Measurements from ENCODE around the gene FAAH. TPM values are rescaled to one million over a fixed set of nuclear protein-coding genes. Genes with fewer than 3 reads are reported as not detected.
A peak's percentile ranks its signal among the peaks of the same experiment; 100 is the strongest.

The FAAH gene
- 13.9 and 40.4 TPM in 2 replicates for total RNA-seq (ENCODE audit: low replicate concordance)

DNA sequence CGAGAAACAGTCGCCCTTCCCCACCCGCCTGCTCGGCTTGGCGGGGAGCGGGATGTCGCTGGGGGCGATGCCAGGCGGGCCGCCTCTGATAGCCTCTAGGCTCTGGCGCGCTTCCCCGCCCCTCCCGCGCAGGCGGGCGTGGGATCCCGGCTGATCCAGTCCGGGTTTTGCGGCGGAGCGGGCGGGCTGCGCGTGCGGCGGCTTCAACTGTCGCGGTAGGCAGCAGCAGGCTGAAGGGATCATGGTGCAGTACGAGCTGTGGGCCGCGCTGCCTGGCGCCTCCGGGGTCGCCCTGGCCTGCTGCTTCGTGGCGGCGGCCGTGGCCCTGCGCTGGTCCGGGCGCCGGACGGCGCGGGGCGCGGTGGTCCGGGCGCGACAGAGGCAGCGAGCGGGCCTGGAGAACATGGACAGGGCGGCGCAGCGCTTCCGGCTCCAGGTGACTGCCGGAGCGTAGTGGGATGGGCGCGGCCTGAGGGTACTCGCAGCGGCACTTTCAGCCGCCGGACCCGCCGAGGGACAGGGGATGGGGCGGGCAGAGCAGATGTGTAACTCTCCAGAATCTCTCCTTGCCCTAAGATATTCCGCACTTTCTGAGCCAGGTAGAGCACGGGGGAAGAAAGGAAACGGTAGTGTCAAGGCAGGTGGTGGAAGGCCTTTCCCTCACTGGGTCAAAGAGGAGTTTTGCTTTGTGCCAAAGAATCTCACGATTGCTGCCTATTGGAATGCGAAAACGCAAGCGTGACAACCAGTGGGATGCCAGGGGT, at the start of gene FAAH:
Gene FAAH, plus strand, starts transcription at position 210 of the 764 bp plus-strand sequence. Its CDS starts 32 bp downstream, at position 242.
- peaks cover 23% of the 10 kb centered on the region for H4K20me1 ChIP-seq (ENCODE audit: low read depth)
- no peaks in the 10 kb centered on the region for H3K36me3 ChIP-seq
- no peak within 1 kb of the TSS for H3K27ac Mint-ChIP-seq
- H3K4me3 Mint-ChIP-seq: peak within 1 kb of the TSS; percentile 86
- H3K27me3 ChIP-seq: peaks cover 23% of the 10 kb centered on the region
- H3K4me1 ChIP-seq: peaks cover 21% of the 10 kb centered on the region
- no peak within 1 kb of the TSS for H3K9ac ChIP-seq
- H3K36me3 Mint-ChIP-seq: peaks cover 3% of the 10 kb centered on the region
- H3F3A ChIP-seq (ENCODE audit: low read depth): peaks cover 13% of the 10 kb centered on the region
- peaks cover 18% of the 10 kb centered on the region for H3K4me1 Mint-ChIP-seq
- no peaks in the 10 kb centered on the region for H3K9me3 ChIP-seq (ENCODE audit: low read depth)
- H3K4me2 ChIP-seq: peak within 1 kb of the TSS; percentile 89
- H3K27ac ChIP-seq: no peak within 1 kb of the TSS
- peak within 1 kb of the TSS; percentile 67 for H3K4me3 ChIP-seq
- TF ChIP-seq EZH2phosphoT487 (IDR thresholded peaks at IDR 0.05): no peak
- TF ChIP-seq, protein P1, sequence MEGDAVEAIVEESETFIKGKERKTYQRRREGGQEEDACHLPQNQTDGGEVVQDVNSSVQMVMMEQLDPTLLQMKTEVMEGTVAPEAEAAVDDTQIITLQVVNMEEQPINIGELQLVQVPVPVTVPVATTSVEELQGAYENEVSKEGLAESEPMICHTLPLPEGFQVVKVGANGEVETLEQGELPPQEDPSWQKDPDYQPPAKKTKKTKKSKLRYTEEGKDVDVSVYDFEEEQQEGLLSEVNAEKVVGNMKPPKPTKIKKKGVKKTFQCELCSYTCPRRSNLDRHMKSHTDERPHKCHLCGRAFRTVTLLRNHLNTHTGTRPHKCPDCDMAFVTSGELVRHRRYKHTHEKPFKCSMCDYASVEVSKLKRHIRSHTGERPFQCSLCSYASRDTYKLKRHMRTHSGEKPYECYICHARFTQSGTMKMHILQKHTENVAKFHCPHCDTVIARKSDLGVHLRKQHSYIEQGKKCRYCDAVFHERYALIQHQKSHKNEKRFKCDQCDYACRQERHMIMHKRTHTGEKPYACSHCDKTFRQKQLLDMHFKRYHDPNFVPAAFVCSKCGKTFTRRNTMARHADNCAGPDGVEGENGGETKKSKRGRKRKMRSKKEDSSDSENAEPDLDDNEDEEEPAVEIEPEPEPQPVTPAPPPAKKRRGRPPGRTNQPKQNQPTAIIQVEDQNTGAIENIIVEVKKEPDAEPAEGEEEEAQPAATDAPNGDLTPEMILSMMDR (IDR thresholded peaks at IDR 0.05): no peak
- no peak for TF ChIP-seq EZH2 (IDR thresholded peaks at IDR 0.05)
- peaks cover 22% of the 10 kb centered on the region for H3K79me2 ChIP-seq (ENCODE audit: low read depth)
- peaks cover 19% of the 10 kb centered on the region for H3K9me3 Mint-ChIP-seq
- peaks cover 39% of the 10 kb centered on the region for H3K27me3 Mint-ChIP-seq (ENCODE audit: insufficient read depth, low read depth)
- H2AFZ ChIP-seq (replicated peaks): peak within 1 kb of the TSS; percentile 97
- DNase-seq (ENCODE audit: low spot score): peak; percentile 92

DNA sequence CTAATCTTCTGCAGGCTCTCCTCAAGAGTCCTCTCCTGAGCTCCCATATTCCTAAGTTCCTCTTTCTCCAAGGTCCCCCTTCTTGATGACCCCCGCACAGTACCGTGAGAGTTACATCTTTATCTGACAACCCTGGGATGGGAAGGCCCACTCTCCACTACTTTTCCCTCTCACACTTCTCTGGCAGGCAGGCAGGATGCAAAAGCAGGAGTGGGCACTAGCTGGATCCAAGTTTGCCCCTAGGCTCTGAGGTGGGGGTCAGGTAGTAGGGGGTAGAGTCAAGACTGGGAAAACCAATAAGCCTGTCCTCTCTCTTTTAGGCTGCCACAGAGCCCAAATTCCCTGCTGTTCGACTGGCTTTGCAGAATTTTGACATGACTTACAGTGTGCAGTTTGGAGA, 49.6 kb upstream of the FAAH start:
- H3K27ac Mint-ChIP-seq: peak overlapping the region; percentile 28
- H3K9me3 Mint-ChIP-seq: peaks cover 2% of the 10 kb centered on the region
- DNase-seq (ENCODE audit: low spot score): no peak
- H3K4me1 ChIP-seq: no peaks in the 10 kb centered on the region
- no peaks in the 10 kb centered on the region for H3K9me3 ChIP-seq (ENCODE audit: low read depth)
- no peak overlapping the region for H3K4me2 ChIP-seq
- H3K4me1 Mint-ChIP-seq: peaks cover 25% of the 10 kb centered on the region
- no peak overlapping the region for H3K4me3 Mint-ChIP-seq
- H3K27me3 ChIP-seq: no peaks in the 10 kb centered on the region
- H3K27ac ChIP-seq: no peak overlapping the region
- H3K36me3 Mint-ChIP-seq: peaks cover 19% of the 10 kb centered on the region
- no peaks in the 10 kb centered on the region for H3K79me2 ChIP-seq (ENCODE audit: low read depth)
- peaks cover 5% of the 10 kb centered on the region for H3K36me3 ChIP-seq
- no peak overlapping the region for H2AFZ ChIP-seq (replicated peaks)
- no peaks in the 10 kb centered on the region for H4K20me1 ChIP-seq (ENCODE audit: low read depth)
- peaks cover 30% of the 10 kb centered on the region for H3F3A ChIP-seq (ENCODE audit: low read depth)
- H3K27me3 Mint-ChIP-seq (ENCODE audit: insufficient read depth, low read depth): peaks cover 6% of the 10 kb centered on the region
- no peak overlapping the region for H3K9ac ChIP-seq
- H3K4me3 ChIP-seq: no peak overlapping the region
- TF ChIP-seq, protein P1 (IDR thresholded peaks at IDR 0.05): no peak
- no peak for TF ChIP-seq EZH2phosphoT487 (IDR thresholded peaks at IDR 0.05)
- TF ChIP-seq EZH2 (IDR thresholded peaks at IDR 0.05): no peak

DNA sequence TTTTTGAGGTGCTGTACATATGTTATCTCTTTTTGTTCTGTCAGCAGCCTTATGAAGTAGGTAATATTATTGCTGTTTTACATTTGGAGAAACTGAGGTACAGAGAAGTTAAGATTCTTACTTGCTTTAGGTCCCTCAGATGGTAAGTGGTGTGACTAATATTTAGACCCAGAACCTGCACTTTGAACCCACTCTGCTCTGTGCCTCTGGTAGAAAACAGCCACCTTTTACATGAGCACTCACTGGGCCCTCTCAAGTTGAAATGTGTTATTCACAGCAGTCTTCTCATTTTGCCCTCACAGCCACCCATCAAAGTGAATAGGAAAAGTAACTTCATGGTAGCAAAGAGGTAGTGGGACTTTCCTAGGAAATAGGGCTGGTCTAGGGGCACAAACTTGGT, 48.8 kb upstream of the FAAH start:
- H3K4me3 Mint-ChIP-seq: no peak overlapping the region
- Histone ChIP-seq H3K4me3 (no peak overlapping the region), H2AFZ (replicated peaks) (no peak overlapping the region), H4K20me1 (ENCODE audit: low read depth) (no peaks in the 10 kb centered on the region), H3K4me2 (no peak overlapping the region), H3K9ac (no peak overlapping the region), H3F3A (ENCODE audit: low read depth) (peaks cover 22% of the 10 kb centered on the region), H3K9me3 (ENCODE audit: low read depth) (no peaks in the 10 kb centered on the region), H3K36me3 (peaks cover 5% of the 10 kb centered on the region), H3K27ac (no peak overlapping the region), H3K4me1 (no peaks in the 10 kb centered on the region), H3K79me2 (ENCODE audit: low read depth) (no peaks in the 10 kb centered on the region), H3K27me3 (no peaks in the 10 kb centered on the region)
- H3K9me3 Mint-ChIP-seq: peaks cover 1% of the 10 kb centered on the region
- H3K4me1 Mint-ChIP-seq: peaks cover 21% of the 10 kb centered on the region
- peak overlapping the region; percentile 7 for H3K27ac Mint-ChIP-seq
- peaks cover 24% of the 10 kb centered on the region for H3K36me3 Mint-ChIP-seq
- peaks cover 6% of the 10 kb centered on the region for H3K27me3 Mint-ChIP-seq (ENCODE audit: insufficient read depth, low read depth)
- TF ChIP-seq EZH2phosphoT487 (IDR thresholded peaks at IDR 0.05) (no peak), EZH2 (IDR thresholded peaks at IDR 0.05) (no peak)
- TF ChIP-seq, protein P1 (IDR thresholded peaks at IDR 0.05): no peak
- no peak for DNase-seq (ENCODE audit: low spot score)

All from neural progenitor cell (in vitro differentiated cells).